HEK293T (cell line): ENCODE measurements around the gene MAST4.

ENCODE experiments used
- CTCF ChIA-PET: fragments of 350-600 bp; formaldehyde crosslinking; extraction: SDS; loops from one replicate; lab custom pipeline; 2021; ENCODE audit warnings: antibody characterized with exemption, inconsistent platforms; lab: Yijun Ruan, JAX
- POLR2A ChIA-PET: fragments of 350-600 bp; formaldehyde crosslinking; extraction: SDS; loops from one replicate; lab custom pipeline; 2020; ENCODE audit warnings: antibody characterized with exemption, inconsistent platforms; lab: Yijun Ruan, JAX
- DNase-seq: peaks from one replicate; pipeline ENCODE4 v3.0.0; 2012; ENCODE audit warnings: mixed read lengths; ENCODE audit errors: extremely low spot score
- ARNT ChIP-seq: fragments of 450-650 bp; IDR thresholded peaks from 2 replicates; pipeline ENCODE4 v1.6.1; 2017; ENCODE audit warnings: mild to moderate bottlenecking
- BHLHE40 ChIP-seq: fragments of 450-650 bp; IDR thresholded peaks from 2 replicates; pipeline ENCODE4 v1.6.1; 2016; ENCODE audit warnings: mild to moderate bottlenecking, moderate library complexity, borderline replicate concordance
- CTBP1 ChIP-seq: fragments of 450-650 bp; IDR thresholded peaks from 2 replicates; pipeline ENCODE4 v1.6.1; 2016; ENCODE audit warnings: borderline replicate concordance
- ELF4 ChIP-seq: fragments of 450-650 bp; IDR thresholded peaks from 2 replicates; pipeline ENCODE4 v1.6.1; 2017; ENCODE audit warnings: antibody characterized with exemption
- FOXA1 ChIP-seq: fragments of 450-650 bp; IDR thresholded peaks from 2 replicates; pipeline ENCODE4 v1.6.1; 2016; ENCODE audit warnings: mild to moderate bottlenecking
- FOXK2 ChIP-seq: fragments of 450-650 bp; IDR thresholded peaks from 2 replicates; pipeline ENCODE4 v1.6.1; 2016; ENCODE audit warnings: mild to moderate bottlenecking
- FOXM1 ChIP-seq: fragments of 450-650 bp; IDR thresholded peaks from 2 replicates; pipeline ENCODE4 v1.6.1; 2017; ENCODE audit warnings: mild to moderate bottlenecking, borderline replicate concordance
- HDGF ChIP-seq: fragments of 450-650 bp; IDR thresholded peaks from 2 replicates; pipeline ENCODE4 v1.6.1; 2017; ENCODE audit warnings: antibody characterized with exemption, borderline replicate concordance
- L3MBTL2 ChIP-seq: fragments of 450-650 bp; conservative IDR thresholded peaks from 2 replicates; pipeline ENCODE4 v1.6.1; 2016; ENCODE audit warnings: mild to moderate bottlenecking
- LEF1 ChIP-seq: fragments of 450-650 bp; IDR thresholded peaks from 2 replicates; pipeline ENCODE4 v1.6.1; 2017; ENCODE audit warnings: mild to moderate bottlenecking, borderline replicate concordance
- NFRKB ChIP-seq: fragments of 450-650 bp; IDR thresholded peaks from 2 replicates; pipeline ENCODE4 v1.6.1; 2016; ENCODE audit warnings: mild to moderate bottlenecking, moderate library complexity
- PKNOX1 ChIP-seq: fragments of 450-650 bp; IDR thresholded peaks from 2 replicates; pipeline ENCODE4 v1.6.1; 2016
- SP1 ChIP-seq: fragments of 450-650 bp; IDR thresholded peaks from 2 replicates; pipeline ENCODE4 v1.6.1; 2017
- SUZ12 ChIP-seq: fragments of 450-650 bp; IDR thresholded peaks from 2 replicates; pipeline ENCODE4 v1.6.1; 2016; ENCODE audit warnings: mild to moderate bottlenecking
- TARDBP ChIP-seq: fragments of 450-650 bp; IDR thresholded peaks from 2 replicates; pipeline ENCODE4 v1.6.1; 2016
- ZNF384 ChIP-seq: fragments of 450-650 bp; IDR thresholded peaks from 2 replicates; pipeline ENCODE4 v1.6.1; 2016

The MAST4 gene

GRCh38 chr5:66848749-66849641 is 252.8 kb downstream of the MAST4 start:
- no peak for DNase-seq
- POLR2A ChIA-PET: no interaction called here
- TF ChIP-seq L3MBTL2 (no peak), BHLHE40 (no peak), HDGF (no peak), SUZ12 (no peak), FOXM1 (no peak), FOXK2 (no peak), ELF4 (no peak), SP1 (no peak), CTBP1 (no peak), TARDBP (no peak), ZNF384 (no peak), ARNT (no peak), FOXA1 (no peak), PKNOX1 (no peak), NFRKB (no peak), LEF1 (no peak)
- CTCF ChIA-PET: no interaction called here

DNA sequence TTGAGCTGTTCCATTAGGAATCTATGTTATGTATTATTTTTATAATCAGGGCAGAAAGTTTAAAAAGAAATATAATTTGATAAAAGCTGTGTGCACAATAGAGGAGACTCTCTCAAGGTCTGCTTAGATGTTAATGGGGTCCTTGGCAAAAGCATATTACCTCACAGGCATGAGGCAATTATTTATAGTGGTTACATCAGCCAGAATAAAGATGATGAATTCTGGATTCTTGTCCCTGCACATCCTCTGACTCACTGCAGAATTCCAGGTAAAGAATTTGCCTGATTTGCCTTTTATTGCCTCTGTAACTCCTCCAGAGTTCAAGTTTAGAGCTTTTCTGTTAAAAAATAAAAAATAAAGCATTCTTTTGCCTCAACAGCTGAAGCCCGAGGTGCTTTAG is 253.6 kb downstream of the MAST4 start:
- TF ChIP-seq TARDBP (no peak), HDGF (no peak), BHLHE40 (no peak), PKNOX1 (no peak), FOXK2 (no peak), LEF1 (no peak), CTBP1 (no peak), NFRKB (no peak), L3MBTL2 (no peak), FOXM1 (no peak), ZNF384 (no peak), FOXA1 (no peak), ARNT (no peak), SP1 (no peak), ELF4 (no peak)
- ChIA-PET POLR2A (no interaction called here), CTCF (no interaction called here)
- DNase-seq: no peak

DNA sequence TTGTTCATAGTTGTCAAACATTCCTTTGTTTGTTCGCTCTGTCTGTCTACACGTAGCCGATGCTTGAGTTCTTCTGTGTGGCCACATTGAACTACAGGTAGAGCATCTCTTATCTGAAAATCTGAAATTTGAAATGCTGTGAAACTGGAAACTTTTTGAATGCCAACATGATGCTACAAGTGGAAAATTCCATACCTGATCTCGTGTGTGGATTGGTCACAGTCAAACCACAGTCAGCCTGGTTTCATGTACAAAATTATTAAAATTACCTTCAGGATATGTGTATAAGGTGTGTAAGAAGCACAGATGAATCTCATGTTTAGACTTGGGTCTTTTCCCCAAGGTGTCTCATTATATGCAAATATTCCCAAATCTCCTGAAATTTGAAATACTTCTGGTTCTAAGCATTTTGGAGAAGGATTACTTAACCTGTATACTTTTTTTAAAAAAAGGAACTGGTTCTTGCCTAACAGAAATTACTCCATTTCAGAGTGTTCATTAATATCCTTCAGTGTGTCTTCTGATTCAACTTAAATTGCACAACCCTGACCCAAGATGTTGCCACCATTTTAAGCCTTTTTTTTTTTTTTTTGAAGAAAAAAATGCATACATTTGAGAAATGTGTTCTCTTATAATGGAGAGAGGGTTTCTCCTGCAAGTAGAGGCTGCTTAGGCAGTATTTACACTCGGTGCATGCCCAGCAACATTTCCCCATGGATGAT is 254.3 kb downstream of the MAST4 start:
- CTCF ChIA-PET: no interaction called here
- POLR2A ChIA-PET: no interaction called here
- TF ChIP-seq TARDBP (no peak), PKNOX1 (no peak), FOXA1 (no peak), ZNF384 (no peak)
- DNase-seq: no peak

DNA sequence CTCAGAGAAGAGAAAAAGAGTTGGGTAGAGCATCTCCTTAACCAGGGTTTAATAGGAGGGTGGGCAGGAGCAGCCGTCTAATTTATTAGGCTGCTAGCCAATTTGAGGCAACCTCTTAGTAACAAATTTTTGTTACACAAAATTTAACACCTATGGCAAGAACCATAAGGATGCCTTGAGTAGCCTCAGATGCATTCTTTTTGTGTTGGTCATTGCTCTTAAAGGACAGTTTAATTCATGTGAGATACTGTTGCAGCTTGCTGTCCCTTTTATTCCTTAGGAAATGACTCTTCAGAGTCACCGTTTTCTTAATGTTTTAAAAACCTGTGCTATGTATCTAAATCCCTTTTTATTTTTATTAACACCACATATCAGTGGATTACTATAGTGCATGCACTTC is 255.1 kb downstream of the MAST4 start:
- TF ChIP-seq TARDBP: no peak
- no peak for TF ChIP-seq ARNT
- TF ChIP-seq BHLHE40: no peak
- no peak for TF ChIP-seq HDGF
- no peak for TF ChIP-seq FOXA1
- no peak for TF ChIP-seq FOXK2
- TF ChIP-seq L3MBTL2: no peak
- TF ChIP-seq NFRKB: no peak
- no peak for TF ChIP-seq ELF4
- no peak for TF ChIP-seq FOXM1
- TF ChIP-seq ZNF384: no peak
- TF ChIP-seq LEF1: no peak
- no peak for TF ChIP-seq PKNOX1
- TF ChIP-seq CTBP1: no peak
- TF ChIP-seq SP1: no peak
- no peak for TF ChIP-seq SUZ12
- ChIA-PET CTCF (no interaction called here), POLR2A (no interaction called here)
- DNase-seq: no peak

GRCh38 chr5:66854416-66854815 is 258.2 kb downstream of the MAST4 start:
- no peak for DNase-seq
- TF ChIP-seq CTBP1: no peak
- no peak for TF ChIP-seq ELF4
- no peak for TF ChIP-seq PKNOX1
- no peak for TF ChIP-seq FOXM1
- TF ChIP-seq SUZ12: no peak
- no peak for TF ChIP-seq TARDBP
- TF ChIP-seq BHLHE40: no peak
- TF ChIP-seq HDGF: no peak
- no peak for TF ChIP-seq NFRKB
- no peak for TF ChIP-seq ZNF384
- no peak for TF ChIP-seq L3MBTL2
- no peak for TF ChIP-seq SP1
- TF ChIP-seq FOXA1: no peak
- TF ChIP-seq ARNT: no peak
- TF ChIP-seq FOXK2: no peak
- no peak for TF ChIP-seq LEF1
- ChIA-PET POLR2A (no interaction called here), CTCF (interaction anchor here (0.6 kb wide), 1 partner anchor 11 kb away, joined by 3 read pairs; no protein-coding TSS in a partner anchor)
